SH-SY5Y (cell line): ENCODE data around the gene RIT2.

Source experiments
- GATA2 ChIP-seq: IDR thresholded peaks from 2 replicates; pipeline ENCODE4 v1.6.1; 2011; ENCODE audit warnings: mild to moderate bottlenecking, low read depth, low read length
- GATA3 ChIP-seq: IDR thresholded peaks from 2 replicates; pipeline ENCODE4 v1.6.1; 2011; ENCODE audit warnings: low read depth, mild to moderate bottlenecking, low read length, moderate library complexity

- no peak for TF ChIP-seq GATA2
- TF ChIP-seq GATA3: no peak
Observed at GRCh38 chr18:43155842-43156241, 40.4 kb upstream of the RIT2 start.
